ENCODE results near the gene DMD. TPM values are rescaled to one million over a fixed set of nuclear protein-coding genes. Genes with fewer than 3 reads are reported as not detected.

The DMD gene
- total RNA-seq, 2 experiments from 2014 or later, result 0.20 to 0.47 TPM

- H3K4me1 ChIP-seq (ENCODE audit: insufficient read depth, low read length), result no peaks in the 10 kb centered on the region
- no peaks in the 10 kb centered on the region for H3K36me3 ChIP-seq (ENCODE audit: insufficient read depth, low read length)
- no peak overlapping the region for H3K27ac ChIP-seq (ENCODE audit: low read depth in 1 of 2, low read length in 2 of 2)
- H3K9me3 ChIP-seq (ENCODE audit: control insufficient read depth in 1 of 2, insufficient read depth in 1 of 2, low read length in 2 of 2), result peaks cover 0 to 5% of the 10 kb centered on the region in 2 experiments
- Mint-ChIP-seq H3K9me3 (peaks cover 2% of the 10 kb centered on the region), H3K27ac (no peak overlapping the region), H3K4me1 (ENCODE audit: low read depth) (no peaks in the 10 kb centered on the region), H3K4me3 (no peak overlapping the region), H3K36me3 (ENCODE audit: low read depth) (no peaks in the 10 kb centered on the region), H3K27me3 (no peaks in the 10 kb centered on the region)
- H3K27me3 ChIP-seq (ENCODE audit: control insufficient read depth in 1 of 2, insufficient read depth in 2 of 2, low read length in 2 of 2), result no peaks in the 10 kb centered on the region
- ChIA-PET CTCF (no interaction called here), POLR2A (no interaction called here)
- TF ChIP-seq CTCF (IDR thresholded peaks at IDR 0.05), result no peak
- no peak for ATAC-seq (ENCODE audit: poor library complexity)
- intact Hi-C loops (cut with DNase I, micrococcal nuclease), result no loop called here
- no peak for DNase-seq
- no peak overlapping the region for H3K4me3 ChIP-seq (ENCODE audit: low read length)
Measured at GRCh38 chrX:32118832-32119231, 1092.5 kb downstream of the DMD start.

- CTCF ChIA-PET, result no interaction called here
- DNase-seq, result no peak
- no peaks in the 10 kb centered on the region for H3K4me1 ChIP-seq (ENCODE audit: insufficient read depth, low read length)
- no peaks in the 10 kb centered on the region for H3K36me3 ChIP-seq (ENCODE audit: insufficient read depth, low read length)
- Mint-ChIP-seq H3K27me3 (no peaks in the 10 kb centered on the region), H3K36me3 (ENCODE audit: low read depth) (no peaks in the 10 kb centered on the region), H3K9me3 (peaks cover 2% of the 10 kb centered on the region), H3K4me3 (no peak overlapping the region), H3K27ac (no peak overlapping the region), H3K4me1 (ENCODE audit: low read depth) (no peaks in the 10 kb centered on the region)
- TF ChIP-seq CTCF (IDR thresholded peaks at IDR 0.05), result no peak
- peaks cover 0 to 5% of the 10 kb centered on the region in 2 experiments for H3K9me3 ChIP-seq (ENCODE audit: control insufficient read depth in 1 of 2, insufficient read depth in 1 of 2, low read length in 2 of 2)
- ATAC-seq (ENCODE audit: poor library complexity), result no peak
- intact Hi-C loops (cut with DNase I, micrococcal nuclease), result no loop called here
- H3K27ac ChIP-seq (ENCODE audit: low read depth in 1 of 2, low read length in 2 of 2), result no peak overlapping the region
- no peaks in the 10 kb centered on the region for H3K27me3 ChIP-seq (ENCODE audit: control insufficient read depth in 1 of 2, insufficient read depth in 2 of 2, low read length in 2 of 2)
- POLR2A ChIA-PET, result no interaction called here
- H3K4me3 ChIP-seq (ENCODE audit: low read length), result no peak overlapping the region
Measured at GRCh38 chrX:32116047-32116446, 1095.3 kb downstream of the DMD start.

GRCh38 chrX:32087663-32088062, 1123.7 kb downstream of the DMD start:
- H3K27me3 Mint-ChIP-seq, result no peaks in the 10 kb centered on the region
- H3K4me3 Mint-ChIP-seq, result no peak overlapping the region
- Histone ChIP-seq H3K4me3 (ENCODE audit: low read length) (no peak overlapping the region), H3K4me1 (ENCODE audit: insufficient read depth, low read length) (no peaks in the 10 kb centered on the region), H3K27me3 (ENCODE audit: control insufficient read depth in 1 of 2, insufficient read depth in 2 of 2, low read length in 2 of 2) (no peaks in the 10 kb centered on the region), H3K36me3 (ENCODE audit: insufficient read depth, low read length) (no peaks in the 10 kb centered on the region), H3K9me3 (ENCODE audit: control insufficient read depth in 1 of 2, insufficient read depth in 1 of 2, low read length in 2 of 2) (peaks cover 0 to 3% of the 10 kb centered on the region in 2 experiments), H3K27ac (ENCODE audit: low read depth in 1 of 2, low read length in 2 of 2) (no peak overlapping the region)
- ATAC-seq (ENCODE audit: poor library complexity), result no peak
- H3K36me3 Mint-ChIP-seq (ENCODE audit: low read depth), result no peaks in the 10 kb centered on the region
- no peak for TF ChIP-seq CTCF (IDR thresholded peaks at IDR 0.05)
- CTCF ChIA-PET, result no interaction called here
- intact Hi-C loops (cut with DNase I, micrococcal nuclease), result no loop called here
- no peaks in the 10 kb centered on the region for H3K9me3 Mint-ChIP-seq
- no peaks in the 10 kb centered on the region for H3K4me1 Mint-ChIP-seq (ENCODE audit: low read depth)
- POLR2A ChIA-PET, result no interaction called here
- H3K27ac Mint-ChIP-seq, result no peak overlapping the region
- no peak for DNase-seq

Measured in CD4-positive, alpha-beta T cell (primary cell).